GM19239 (cell line): ENCODE results near the gene CTSZ.
"Not testable (repeated sequence)": the region's sequence is repeated elsewhere in the genome, so short reads cannot be mapped to it uniquely, and the experiment has no call there.

Experiments used
- DNase-seq: peaks from one replicate; pipeline ENCODE4 v3.0.0; 2011; ENCODE audit warnings: low spot score; ENCODE audit not compliant: insufficient read length
- FAIRE-seq: peaks from 2 replicates; lab custom pipeline; 2011; peaks lifted over from hg19 to GRCh38; lab: Jason Lieb, UNC

Gene CTSZ

GRCh38 chr20:59014680-59015389 lies 7.8 kb upstream of the CTSZ start:
- FAIRE-seq (no peak), DNase-seq (no peak)

GRCh38 chr20:59013959-59014608 lies 7.0 kb upstream of the CTSZ start:
- no peak for DNase-seq

GRCh38 chr20:59013031-59013951 lies 6.2 kb upstream of the CTSZ start:
- FAIRE-seq, result no peak
- no peak for DNase-seq

More at GRCh38 chr20:59013959-59014608, 7.0 kb upstream of the CTSZ start:
- FAIRE-seq, result no peak

GRCh38 chr20:59011874-59012157 lies 4.8 kb upstream of the CTSZ start:
- DNase-seq, FAIRE-seq: not testable (repeated sequence)

GRCh38 chr20:59010995-59011873 lies 4.2 kb upstream of the CTSZ start:
- DNase-seq (no peak), FAIRE-seq (no peak)

GRCh38 chr20:59010321-59010994 lies 3.4 kb upstream of the CTSZ start:
- FAIRE-seq (no peak), DNase-seq (no peak)

GRCh38 chr20:59008715-59009336 lies 1.8 kb upstream of the CTSZ start:
- no peak for FAIRE-seq
- DNase-seq, result no peak

- FAIRE-seq (peak; percentile 76), DNase-seq (peak; percentile 82)
Measured at GRCh38 chr20:59007665-59008511, 834 bp upstream of the CTSZ start.

GRCh38 chr20:59006167-59006863 lies 739 bp downstream of the CTSZ start:
- DNase-seq, result no peak
- no peak for FAIRE-seq

- no peak for FAIRE-seq
- DNase-seq, result no peak
Measured at GRCh38 chr20:59005523-59006166, 1.4 kb downstream of the CTSZ start.

- peak; percentile 93 for FAIRE-seq
Measured at GRCh38 chr20:59004763-59005522, 2.1 kb downstream of the CTSZ start.

GRCh38 chr20:59004493-59004762 lies 2.6 kb downstream of the CTSZ start:
- DNase-seq, result no peak

More at GRCh38 chr20:59004763-59005522, 2.1 kb downstream of the CTSZ start:
- peak; percentile 94 for DNase-seq

GRCh38 chr20:59003836-59004492 lies 3.1 kb downstream of the CTSZ start:
- FAIRE-seq (no peak), DNase-seq (no peak)

More at GRCh38 chr20:59004493-59004762, 2.6 kb downstream of the CTSZ start:
- FAIRE-seq, result no peak

- FAIRE-seq, result no peak
- DNase-seq, result no peak
Measured at GRCh38 chr20:59002874-59003399, 4.1 kb downstream of the CTSZ start.

GRCh38 chr20:59002388-59002787 lies 4.7 kb downstream of the CTSZ start:
- FAIRE-seq, result no peak
- DNase-seq, result no peak
